ENCODE data around the gene RAB17. TPM values are rescaled to one million over a fixed set of nuclear protein-coding genes. Genes with fewer than 3 reads are reported as not detected.

Gene RAB17
- total RNA-seq, 3 donors from 2014 or later = 39.7 to 43.9 TPM; not detected in 1

DNA sequence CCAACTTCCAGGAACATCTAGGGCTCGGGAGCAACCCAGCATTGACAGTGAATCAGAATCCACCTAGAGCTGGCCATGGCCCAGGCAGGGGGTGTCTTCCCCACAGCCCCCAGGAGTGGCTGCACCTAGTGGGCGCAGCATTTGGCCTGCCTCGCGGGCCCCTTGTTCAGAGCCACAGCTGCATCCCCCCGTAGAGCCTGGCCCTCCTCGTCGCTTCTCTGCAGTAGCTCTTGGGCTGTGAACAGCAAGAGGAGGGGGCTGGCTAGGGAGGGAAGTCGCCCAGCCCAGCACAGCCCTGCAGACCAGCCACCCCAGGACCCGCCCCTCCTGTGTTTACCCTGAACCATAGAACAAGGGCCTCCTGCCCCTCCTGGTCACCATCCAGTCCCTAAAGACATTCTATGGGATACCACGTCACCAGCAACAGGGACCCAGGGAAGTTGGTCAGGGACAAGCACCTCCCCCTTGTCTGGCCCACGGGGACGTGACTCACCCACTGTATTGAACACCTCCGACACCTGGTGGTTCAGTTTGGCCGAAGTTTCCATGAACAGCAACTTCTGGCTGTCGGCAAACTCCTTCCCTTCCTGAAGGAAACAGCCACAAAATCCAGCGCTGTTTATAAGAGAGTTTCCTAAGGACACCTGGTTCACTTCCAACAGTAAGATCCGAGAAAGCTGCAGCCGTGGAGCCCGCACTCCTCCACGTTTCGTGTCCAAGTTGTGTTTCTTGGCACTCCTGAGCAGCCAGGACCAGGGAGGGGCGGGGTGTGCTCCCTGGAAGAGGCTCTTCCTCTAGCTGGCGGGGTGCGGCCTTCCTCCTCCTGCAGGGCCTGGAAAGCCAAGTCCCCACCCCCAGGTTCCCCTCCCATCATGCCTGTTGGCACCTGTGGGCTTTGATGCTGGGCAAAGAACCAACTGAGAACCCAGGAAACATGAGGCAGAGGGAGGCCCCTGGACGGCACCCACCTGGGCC is 15.4 kb downstream of the RAB17 start:
- Histone ChIP-seq H3K36me3 (no peaks in the 10 kb centered on the region), H3K9me3 (no peaks in the 10 kb centered on the region), H3K27ac (peak overlapping the region; percentile 76 to 89), H3K4me3 (peak overlapping the region in 1 of 3 donors; percentile 26), H3K4me1 (peaks cover 3 to 7% of the 10 kb centered on the region in 2 donors), H3K27me3 (no peaks in the 10 kb centered on the region)
- TF ChIP-seq CTCF (IDR thresholded peaks at IDR 0.05) = peak; percentile 13 to 45 (median 25)
- TF ChIP-seq POLR2AphosphoS5 (IDR thresholded peaks at IDR 0.05) = no peak
- DNase-seq (ENCODE audit: low spot score in 2 of 2) = peak; percentile 81 to 86
- intact Hi-C loops (cut with DNase I; ENCODE audit: low total_unique reads) = loop anchor here (5.0 kb wide), 1 partner anchor 417 kb away; no protein-coding TSS in a partner anchor

GRCh38 chr2:237574467-237574866 is 16.1 kb downstream of the RAB17 start:
- Histone ChIP-seq H3K9me3 (no peaks in the 10 kb centered on the region), H3K27ac (peak overlapping the region; percentile 76 to 89), H3K4me3 (no peak overlapping the region), H3K27me3 (no peaks in the 10 kb centered on the region), H3K4me1 (peaks cover 3 to 7% of the 10 kb centered on the region in 2 donors), H3K36me3 (no peaks in the 10 kb centered on the region)
- intact Hi-C loops (cut with DNase I; ENCODE audit: low total_unique reads) = no loop called here
- DNase-seq (ENCODE audit: low spot score in 2 of 2) = no peak
- no peak for TF ChIP-seq POLR2A (IDR thresholded peaks at IDR 0.05)
- TF ChIP-seq CTCF (IDR thresholded peaks at IDR 0.05) = no peak
- TF ChIP-seq POLR2AphosphoS5 (IDR thresholded peaks at IDR 0.05) = no peak

DNA sequence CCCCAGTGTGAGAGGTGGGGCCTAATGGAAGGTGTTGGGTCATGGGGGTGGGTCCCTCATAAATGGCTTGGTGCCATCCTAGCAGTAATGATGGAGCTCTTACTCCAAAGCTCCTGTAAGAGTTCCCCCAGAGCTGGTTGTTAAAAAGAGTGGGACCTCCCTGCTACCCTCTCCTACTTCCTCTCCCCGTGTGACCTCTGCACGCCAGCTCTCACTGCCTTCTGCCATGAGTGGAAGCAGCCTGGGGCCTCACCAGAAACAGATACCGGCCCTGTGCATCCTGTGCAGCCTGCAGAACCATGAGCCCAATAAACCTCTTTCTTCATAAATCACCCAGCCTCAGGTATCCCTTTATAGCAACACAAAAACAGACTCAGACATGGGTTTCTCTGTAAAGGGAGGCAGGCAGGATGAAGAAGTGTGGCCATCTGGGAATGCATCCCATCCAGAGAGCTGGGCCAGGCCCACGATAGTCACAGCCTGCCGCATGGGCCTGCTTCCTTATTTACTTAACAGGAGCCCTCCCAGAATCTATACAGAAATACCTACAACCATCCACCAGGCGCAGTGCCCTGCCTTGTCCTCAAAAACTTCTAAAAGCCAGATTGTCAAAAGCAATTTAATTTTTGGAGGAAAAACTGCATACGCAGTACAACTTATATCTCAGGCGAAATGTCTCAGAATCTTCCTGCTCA is 16.7 kb downstream of the RAB17 start:
- Histone ChIP-seq H3K4me1 (peaks cover 3 to 7% of the 10 kb centered on the region in 2 donors), H3K9me3 (no peaks in the 10 kb centered on the region), H3K27ac (peak overlapping the region in 1 of 2 donors; percentile 89), H3K4me3 (no peak overlapping the region), H3K36me3 (no peaks in the 10 kb centered on the region), H3K27me3 (no peaks in the 10 kb centered on the region)
- intact Hi-C loops (cut with DNase I; ENCODE audit: low total_unique reads) = no loop called here
- TF ChIP-seq POLR2AphosphoS5 (IDR thresholded peaks at IDR 0.05) (no peak), POLR2A (IDR thresholded peaks at IDR 0.05) (no peak)
- DNase-seq (ENCODE audit: low spot score in 2 of 2) = no peak

DNA sequence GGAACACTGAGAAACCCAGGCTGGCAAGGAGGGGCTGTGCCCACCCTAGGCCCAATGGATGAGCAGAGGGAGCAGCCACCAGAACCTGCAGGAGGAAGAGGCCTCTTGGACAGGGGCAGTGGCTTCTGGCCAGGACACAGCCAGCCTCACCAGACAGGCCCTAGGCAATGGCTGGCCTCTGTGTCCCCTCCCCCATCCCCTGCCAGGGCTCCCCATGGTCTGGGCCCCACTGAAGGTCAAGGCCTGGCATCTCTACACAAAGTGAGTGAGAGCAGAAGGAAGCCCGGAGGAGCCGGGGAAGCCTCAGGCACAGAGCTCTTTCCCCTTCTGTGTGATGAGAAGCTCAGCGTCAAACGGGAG is 17.8 kb downstream of the RAB17 start:
- H3K4me3 ChIP-seq = no peak overlapping the region
- no peak for DNase-seq (ENCODE audit: low spot score in 2 of 2)
- no peaks in the 10 kb centered on the region for H3K36me3 ChIP-seq
- H3K27ac ChIP-seq = peak overlapping the region; percentile 54 to 76
- no peaks in the 10 kb centered on the region for H3K9me3 ChIP-seq
- intact Hi-C loops (cut with DNase I; ENCODE audit: low total_unique reads) = no loop called here
- no peak for TF ChIP-seq POLR2AphosphoS5 (IDR thresholded peaks at IDR 0.05)
- no peak for TF ChIP-seq CTCF (IDR thresholded peaks at IDR 0.05)
- TF ChIP-seq POLR2A (IDR thresholded peaks at IDR 0.05) = no peak
- no peaks in the 10 kb centered on the region for H3K27me3 ChIP-seq
- peaks cover 3 to 7% of the 10 kb centered on the region in 2 donors for H3K4me1 ChIP-seq

- DNase-seq (ENCODE audit: low spot score in 2 of 2) = peak; percentile 76 to 92
- Histone ChIP-seq H3K9me3 (no peaks in the 10 kb centered on the region), H3K36me3 (no peaks in the 10 kb centered on the region), H3K27me3 (no peaks in the 10 kb centered on the region), H3K27ac (peak overlapping the region; percentile 54 to 76), H3K4me1 (peaks cover 3 to 7% of the 10 kb centered on the region in 2 donors), H3K4me3 (peak overlapping the region in 1 of 3 donors; percentile 2)
- intact Hi-C loops (cut with DNase I; ENCODE audit: low total_unique reads) = no loop called here
- TF ChIP-seq CTCF (IDR thresholded peaks at IDR 0.05) (peak; percentile 96 to 100 (median 99)), POLR2AphosphoS5 (IDR thresholded peaks at IDR 0.05) (peak in 2 of 3 donors; percentile 31 to 56), POLR2A (IDR thresholded peaks at IDR 0.05) (no peak)
Observed at GRCh38 chr2:237572021-237572741, 18.4 kb downstream of the RAB17 start.
